DMS53 treated with DMSO at 0.1 percent for 48 hours (cell line): ENCODE measurements around the gene UROD.
A peak's percentile ranks its signal among the peaks of the same experiment; 100 is the strongest.
"Not testable (repeated sequence)": the region's sequence is repeated elsewhere in the genome, so short reads cannot be mapped to it uniquely, and the experiment has no call there.

ENCODE experiments used
- DNase-seq: peaks from one replicate; lab custom pipeline; 2025; ENCODE audit not compliant: unreplicated experiment; lab: John Stamatoyannopoulos, UW

The UROD gene

DNA sequence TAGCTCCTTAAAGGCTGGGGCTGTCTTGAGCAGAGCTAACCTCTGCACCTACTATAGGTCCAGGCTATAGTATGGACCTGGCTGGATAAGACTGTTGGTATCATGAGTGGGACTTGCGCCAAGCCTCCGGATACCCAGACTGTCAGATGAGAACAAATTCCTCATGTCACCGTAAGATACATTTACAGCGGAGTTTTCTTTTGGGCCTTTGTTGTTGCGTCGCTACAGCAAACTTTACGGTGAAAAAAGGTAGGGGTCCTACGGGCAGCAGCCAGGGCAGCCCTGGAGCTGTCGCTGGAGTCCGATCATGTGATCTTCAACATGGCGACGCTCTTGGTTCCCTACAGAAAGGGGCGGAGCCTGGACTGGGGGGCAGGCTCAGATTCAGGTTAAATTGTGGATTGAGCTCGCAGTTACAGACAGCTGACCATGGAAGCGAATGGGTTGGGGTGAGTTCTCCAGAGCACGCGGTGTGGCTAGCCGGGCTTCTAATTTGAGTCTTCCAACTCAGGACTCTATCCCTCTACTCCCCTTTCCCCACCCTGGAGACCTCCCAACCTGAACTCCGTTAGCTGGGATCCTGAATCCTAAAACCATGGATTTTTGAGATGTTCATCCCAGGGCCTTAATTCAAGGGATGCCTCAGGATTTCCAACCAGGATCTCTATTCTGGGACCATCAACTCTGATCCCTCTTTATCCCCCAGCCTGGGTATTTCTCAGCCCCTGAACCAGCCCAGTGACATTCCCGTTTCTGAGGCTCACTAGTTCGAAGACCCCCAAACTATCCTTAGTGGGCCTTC is at the start of gene UROD:
UROD (plus strand) TSS at position 418 of the 802 bp plus-strand sequence; CDS start at position 430, 12 bp downstream.
- DNase-seq, result peak; percentile 96

- peak; percentile 96 for DNase-seq
Measured at GRCh38 chr1:44962729-44963128, 49.3 kb upstream of the UROD start.

DNA sequence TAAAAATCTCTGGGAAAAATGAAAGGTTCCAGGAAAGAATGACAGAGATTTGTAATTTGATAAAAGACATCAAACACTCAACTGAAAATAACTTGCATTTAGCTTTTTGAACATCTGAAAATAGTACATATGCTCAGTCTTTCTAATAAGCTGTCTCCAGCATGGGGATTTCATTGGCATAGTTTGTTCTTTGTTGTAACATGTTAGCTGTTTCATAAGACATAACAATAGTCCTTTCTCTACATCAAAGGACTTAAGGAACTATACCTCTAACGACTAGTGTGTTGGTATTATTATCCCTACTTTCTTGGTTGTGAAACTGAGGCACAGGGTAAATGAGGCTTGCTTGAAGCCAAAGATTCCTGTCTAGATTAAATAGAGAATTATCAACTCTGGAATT is 47.7 kb upstream of the UROD start:
- DNase-seq, result no peak

DNA sequence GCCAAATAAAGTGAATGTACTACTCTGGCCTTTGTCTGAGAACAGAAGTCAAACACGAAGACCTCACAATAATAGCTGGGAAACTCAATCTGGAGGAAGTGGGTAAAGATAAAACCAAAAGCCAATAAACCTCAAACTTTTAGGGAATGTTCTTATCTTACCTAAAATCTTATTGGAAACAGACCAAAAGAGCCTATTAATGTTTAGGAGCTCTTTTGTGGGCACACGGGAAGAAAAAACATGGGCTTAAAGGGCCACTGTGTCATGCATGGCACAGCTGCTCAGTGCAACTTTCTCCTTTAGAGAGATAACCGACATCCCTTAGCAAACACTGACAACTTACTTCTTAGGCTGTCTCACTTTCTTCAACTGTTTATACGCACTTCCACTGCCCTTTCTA is 41.7 kb upstream of the UROD start:
- no peak for DNase-seq

DNA sequence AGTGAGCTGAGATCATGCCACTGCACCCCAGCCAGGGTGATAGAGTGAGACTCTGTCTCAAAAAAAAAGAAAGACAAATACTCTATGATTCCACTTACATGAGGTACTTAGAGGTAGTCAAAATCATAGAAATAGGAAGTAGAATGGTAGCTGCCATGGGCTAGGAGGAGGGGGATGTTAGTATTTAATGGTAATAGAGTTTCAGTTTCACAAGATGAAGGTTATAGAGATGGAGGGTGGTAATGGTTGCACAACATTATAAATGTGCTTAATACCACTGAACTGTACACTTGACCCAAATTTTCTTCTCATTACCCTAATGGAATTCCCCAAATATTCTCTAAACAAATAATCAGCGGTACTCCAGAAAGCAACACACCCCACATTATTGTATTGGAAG is 38.4 kb upstream of the UROD start:
- no peak for DNase-seq

DNA sequence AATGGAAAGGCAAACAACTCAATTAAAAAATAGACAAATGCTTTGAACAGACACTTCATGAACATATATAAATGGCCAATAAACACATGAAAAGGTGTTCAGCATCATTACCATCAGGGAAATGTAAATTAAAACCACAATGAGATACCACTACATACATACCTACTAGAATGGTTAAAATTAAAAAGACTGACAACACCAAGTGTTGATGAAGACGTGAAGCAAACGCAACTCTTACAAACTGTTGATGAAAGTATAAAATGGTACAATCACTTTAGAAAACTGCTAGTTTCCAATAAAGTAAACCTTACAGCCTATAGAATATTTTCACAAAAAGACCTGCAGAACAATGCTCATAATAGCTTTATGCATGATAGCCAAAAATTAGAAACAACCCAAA is 35.8 kb upstream of the UROD start:
- DNase-seq, result no peak

GRCh38 chr1:44977372-44977771 is 34.7 kb upstream of the UROD start:
- not testable (repeated sequence) for DNase-seq

- DNase-seq, result no peak
Measured at GRCh38 chr1:44985747-44986359, 26.2 kb upstream of the UROD start.

DNA sequence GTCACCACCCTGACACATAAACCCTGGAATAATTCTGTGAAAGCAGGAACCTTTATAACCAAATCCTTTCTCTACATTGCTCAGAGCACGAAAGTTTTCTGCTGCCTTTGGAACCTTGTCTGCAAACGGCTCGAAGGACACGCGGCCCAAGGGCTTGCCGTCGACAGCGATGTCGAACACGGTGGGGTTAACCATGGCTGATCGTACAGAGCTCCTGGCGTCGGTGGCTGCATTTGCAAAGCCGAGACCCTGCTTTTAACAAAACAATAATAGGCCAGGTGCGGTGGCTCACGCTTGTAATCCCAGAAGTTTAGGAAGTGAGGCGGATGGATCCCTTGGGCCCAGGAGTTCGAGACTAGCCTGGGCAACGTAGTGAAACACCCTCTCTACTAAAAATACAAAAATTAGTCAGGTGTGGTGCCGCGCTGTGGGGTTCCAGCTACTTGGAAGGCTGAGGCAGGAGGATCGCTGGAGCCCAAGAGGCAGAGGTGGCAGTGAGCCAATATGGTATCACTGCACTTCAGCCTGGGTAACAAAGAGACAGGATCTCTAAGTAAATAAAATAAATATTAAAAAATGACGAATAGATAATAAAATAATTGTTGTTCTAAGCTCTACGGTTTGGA is 23.4 kb upstream of the UROD start:
- no peak for DNase-seq

- DNase-seq, result no peak
Measured at GRCh38 chr1:44994309-44994898, 17.6 kb upstream of the UROD start.

- no peak for DNase-seq
Measured at GRCh38 chr1:44995467-44996238, 16.4 kb upstream of the UROD start.

DNA sequence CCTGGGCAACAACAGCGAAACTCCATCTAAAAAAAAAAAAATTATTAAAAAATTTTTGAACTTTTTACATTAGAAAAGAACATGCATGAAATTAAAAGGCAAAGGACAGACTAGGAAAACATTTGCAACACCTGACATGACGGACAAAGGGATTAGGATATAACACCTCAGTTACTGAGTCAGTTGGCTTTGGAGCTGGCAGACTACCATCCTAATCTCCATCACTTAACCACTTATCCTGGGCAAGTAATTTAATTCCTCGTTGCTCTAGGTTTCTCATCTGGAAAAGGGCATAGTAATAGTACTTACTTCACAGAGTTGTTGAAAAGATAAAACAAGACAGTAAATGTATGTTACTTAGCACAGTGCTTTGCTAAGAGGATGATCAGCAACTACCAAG is 12.8 kb upstream of the UROD start:
- DNase-seq, result no peak

DNA sequence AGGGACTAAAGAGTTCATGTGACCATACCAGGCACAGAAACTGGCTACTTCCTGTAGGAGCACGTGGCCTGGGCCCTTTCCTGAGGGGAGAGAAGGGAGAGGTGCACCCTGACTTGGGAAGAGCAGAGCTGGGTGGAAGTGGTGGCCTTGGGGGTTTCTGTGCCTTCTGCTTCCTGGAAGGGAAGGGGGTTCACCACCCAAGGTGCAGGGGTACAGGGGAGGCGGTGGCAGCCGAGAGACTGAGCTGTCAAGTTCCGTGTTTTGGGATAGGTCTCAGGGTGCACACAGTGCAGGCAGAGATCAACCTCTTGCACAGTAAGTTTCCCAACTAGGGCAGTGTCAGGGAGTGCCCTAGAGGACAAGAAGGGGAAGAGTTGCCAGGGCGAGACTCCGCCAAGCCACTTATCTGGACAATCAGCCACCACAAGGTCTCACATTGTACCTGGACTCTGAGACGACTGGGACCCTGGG is 11.0 kb upstream of the UROD start:
- DNase-seq, result no peak

DNA sequence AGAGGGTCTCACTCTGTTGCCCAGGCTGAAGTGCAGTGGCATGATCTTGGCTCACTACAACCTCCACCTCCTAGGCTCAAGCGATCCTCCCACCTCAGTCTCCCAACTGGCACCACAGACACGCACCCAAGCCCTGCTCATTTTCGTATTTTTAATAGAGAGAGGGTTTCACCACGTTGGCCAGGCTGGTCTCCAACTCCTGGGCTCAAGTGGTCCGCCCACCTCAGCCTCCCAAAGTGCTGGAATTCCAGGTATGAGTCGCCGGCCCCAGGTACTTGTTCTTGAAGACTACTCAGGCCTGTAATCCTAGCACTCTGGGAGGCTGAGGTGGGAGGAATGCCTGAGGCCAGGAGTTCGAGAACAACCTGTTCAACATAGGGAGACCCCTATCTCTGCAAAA is 10.5 kb upstream of the UROD start:
- DNase-seq, result not testable (repeated sequence)

GRCh38 chr1:45002650-45003645 is 9.1 kb upstream of the UROD start:
- no peak for DNase-seq

DNA sequence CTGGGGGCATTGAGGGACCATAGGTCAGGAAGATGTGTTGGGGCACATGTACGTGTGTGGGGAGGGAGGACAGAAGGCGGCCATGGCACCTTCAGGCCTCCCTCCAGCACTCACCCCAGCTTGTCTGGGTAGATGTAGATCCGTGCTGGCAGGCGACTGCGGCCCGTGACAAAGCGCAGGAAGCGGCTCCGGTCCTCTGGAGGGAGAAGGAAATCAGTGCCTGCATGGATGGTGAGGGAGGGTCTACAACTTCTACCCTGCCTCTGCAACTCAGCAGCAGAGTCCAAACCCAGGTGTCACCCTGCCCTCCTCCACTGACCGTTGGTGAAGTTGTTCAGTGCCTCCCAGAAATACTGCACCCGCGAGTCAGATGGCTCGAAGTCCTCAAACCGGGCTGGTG is 8.3 kb upstream of the UROD start:
- DNase-seq, result no peak

DNA sequence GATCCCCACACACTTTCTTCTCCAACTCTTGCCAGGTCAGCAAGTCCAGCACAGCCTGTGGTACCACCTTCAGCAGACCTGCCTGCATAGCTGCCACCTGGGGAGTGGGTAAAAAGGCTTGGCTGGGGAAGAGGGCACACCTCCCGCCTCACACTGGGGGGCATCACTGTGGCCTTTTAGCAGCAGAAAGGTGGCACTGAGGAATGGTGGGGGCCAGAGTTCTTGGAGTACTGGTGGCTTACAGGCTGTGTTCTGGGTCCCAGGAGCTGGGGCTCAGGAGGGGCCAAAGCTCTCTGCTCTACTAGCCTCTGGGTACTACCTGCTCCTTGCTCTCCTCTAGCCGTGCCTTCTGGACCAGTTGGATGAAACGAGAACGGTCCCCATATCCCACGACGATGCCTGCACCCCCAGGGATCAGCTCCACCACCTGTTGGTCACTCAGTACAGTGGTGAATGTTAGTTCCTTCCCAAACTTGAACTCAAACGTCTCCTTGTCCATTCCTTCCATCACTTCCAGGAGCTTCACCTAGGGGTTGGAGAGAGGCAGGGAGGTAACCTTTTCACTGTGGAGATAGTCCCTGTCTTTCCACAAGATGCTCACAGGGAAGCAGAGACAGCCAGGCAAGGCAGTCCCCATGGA is 7.7 kb upstream of the UROD start:
- no peak for DNase-seq

DNA sequence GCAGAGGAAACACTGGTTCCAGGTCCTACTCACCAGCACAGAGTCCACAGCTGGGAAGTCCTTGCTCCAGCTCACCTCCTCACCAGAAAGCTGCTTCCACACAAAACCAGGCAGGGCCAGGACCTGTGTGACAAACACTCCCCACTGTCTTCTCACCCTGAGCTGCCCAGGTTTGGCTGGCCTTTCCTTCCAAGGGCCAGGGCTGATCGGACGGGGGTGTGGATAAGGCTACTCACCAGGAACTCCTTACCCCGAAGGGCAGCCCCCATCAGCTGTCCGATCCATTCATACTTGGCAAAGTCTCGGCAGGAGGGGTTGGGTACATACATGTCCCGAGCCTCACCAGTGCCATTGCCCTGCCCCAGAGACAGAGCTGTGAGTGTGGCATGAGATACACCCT is 6.3 kb upstream of the UROD start:
- DNase-seq, result no peak

GRCh38 chr1:45007311-45007710 is 4.7 kb upstream of the UROD start:
- DNase-seq, result no peak
